GM19099 (cell line): ENCODE measurements around the gene PNKD.

ENCODE experiments used
- POLR2A ChIP-seq: IDR thresholded peaks from 3 replicates; pipeline ENCODE4 v1.6.1; 2011; ENCODE audit warnings: low read depth; ENCODE audit not compliant: insufficient read length; ENCODE audit errors: extremely low read depth

The PNKD gene

GRCh38 chr2:218389333-218390150 lies 119.2 kb downstream of the PNKD start:
- TF ChIP-seq POLR2A, result no peak

GRCh38 chr2:218391202-218391601 lies 120.9 kb downstream of the PNKD start:
- no peak for TF ChIP-seq POLR2A

GRCh38 chr2:218392459-218392858 lies 122.1 kb downstream of the PNKD start:
- no peak for TF ChIP-seq POLR2A

- no peak for TF ChIP-seq POLR2A
Measured at GRCh38 chr2:218392891-218393462, 122.7 kb downstream of the PNKD start.

- no peak for TF ChIP-seq POLR2A
Measured at GRCh38 chr2:218393750-218394290, 123.5 kb downstream of the PNKD start.

- no peak for TF ChIP-seq POLR2A
Measured at GRCh38 chr2:218394298-218395089, 124.2 kb downstream of the PNKD start.

- no peak for TF ChIP-seq POLR2A
Measured at GRCh38 chr2:218395090-218395444, 124.7 kb downstream of the PNKD start.

- no peak for TF ChIP-seq POLR2A
Measured at GRCh38 chr2:218395456-218395825, 125.1 kb downstream of the PNKD start.

- TF ChIP-seq POLR2A, result no peak
Measured at GRCh38 chr2:218395826-218396687, 125.7 kb downstream of the PNKD start.
